Measurements from ENCODE around the gene GLB1L2. TPM values are rescaled to one million over a fixed set of nuclear protein-coding genes. Genes with fewer than 3 reads are reported as not detected.

Gene GLB1L2
- total RNA-seq, 1 donor = not detected

DNA sequence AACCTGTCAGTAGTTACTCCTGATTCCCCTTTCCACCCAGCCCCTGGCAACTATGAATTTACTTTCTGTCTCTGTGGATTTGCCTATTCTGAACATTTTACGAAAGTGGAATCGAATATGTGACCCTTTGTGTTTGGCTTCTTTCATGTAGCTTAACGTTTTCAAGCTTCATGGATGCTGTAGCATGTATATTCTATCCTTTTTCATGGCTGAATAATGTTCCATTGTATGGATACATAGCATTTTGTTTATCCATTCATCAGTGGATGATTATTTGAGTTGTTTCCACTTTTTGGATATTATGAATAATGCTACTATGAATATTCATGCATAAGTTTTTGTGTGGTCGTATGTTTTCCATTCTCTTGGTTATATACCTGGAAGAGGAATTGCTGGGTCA lies 9.2 kb upstream of the GLB1L2 start:
- no peak overlapping the region for H3K4me3 ChIP-seq (ENCODE audit: low read depth, low read length)
- TF ChIP-seq, protein P1, sequence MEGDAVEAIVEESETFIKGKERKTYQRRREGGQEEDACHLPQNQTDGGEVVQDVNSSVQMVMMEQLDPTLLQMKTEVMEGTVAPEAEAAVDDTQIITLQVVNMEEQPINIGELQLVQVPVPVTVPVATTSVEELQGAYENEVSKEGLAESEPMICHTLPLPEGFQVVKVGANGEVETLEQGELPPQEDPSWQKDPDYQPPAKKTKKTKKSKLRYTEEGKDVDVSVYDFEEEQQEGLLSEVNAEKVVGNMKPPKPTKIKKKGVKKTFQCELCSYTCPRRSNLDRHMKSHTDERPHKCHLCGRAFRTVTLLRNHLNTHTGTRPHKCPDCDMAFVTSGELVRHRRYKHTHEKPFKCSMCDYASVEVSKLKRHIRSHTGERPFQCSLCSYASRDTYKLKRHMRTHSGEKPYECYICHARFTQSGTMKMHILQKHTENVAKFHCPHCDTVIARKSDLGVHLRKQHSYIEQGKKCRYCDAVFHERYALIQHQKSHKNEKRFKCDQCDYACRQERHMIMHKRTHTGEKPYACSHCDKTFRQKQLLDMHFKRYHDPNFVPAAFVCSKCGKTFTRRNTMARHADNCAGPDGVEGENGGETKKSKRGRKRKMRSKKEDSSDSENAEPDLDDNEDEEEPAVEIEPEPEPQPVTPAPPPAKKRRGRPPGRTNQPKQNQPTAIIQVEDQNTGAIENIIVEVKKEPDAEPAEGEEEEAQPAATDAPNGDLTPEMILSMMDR (IDR thresholded peaks at IDR 0.05; ENCODE audit: insufficient read depth, low read length) = no peak
- DNase-seq (ENCODE audit: low read depth) = no peak

DNA sequence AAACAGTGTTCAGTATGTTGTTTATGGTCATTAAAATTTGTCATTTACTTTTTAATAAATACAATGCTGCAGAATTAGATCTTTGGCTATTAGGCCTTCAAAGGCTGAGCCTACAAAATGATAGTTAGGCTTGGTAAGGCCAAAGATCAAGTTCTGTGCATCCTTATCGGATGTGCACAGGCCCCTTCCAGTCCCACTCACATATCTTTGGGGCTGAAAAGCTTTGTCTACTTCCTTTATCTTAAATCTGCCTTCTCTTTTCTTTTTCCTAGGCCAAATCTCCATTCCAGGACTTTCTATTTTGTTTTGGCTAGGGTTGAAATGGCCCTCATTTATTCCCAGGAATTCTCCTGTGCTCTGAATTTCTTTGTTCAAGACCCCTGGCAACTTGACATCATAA lies 3.4 kb upstream of the GLB1L2 start:
- H3K4me3 ChIP-seq (ENCODE audit: low read depth, low read length) = no peak overlapping the region
- TF ChIP-seq, protein P1 (IDR thresholded peaks at IDR 0.05; ENCODE audit: insufficient read depth, low read length) = no peak
- DNase-seq (ENCODE audit: low read depth) = no peak

DNA sequence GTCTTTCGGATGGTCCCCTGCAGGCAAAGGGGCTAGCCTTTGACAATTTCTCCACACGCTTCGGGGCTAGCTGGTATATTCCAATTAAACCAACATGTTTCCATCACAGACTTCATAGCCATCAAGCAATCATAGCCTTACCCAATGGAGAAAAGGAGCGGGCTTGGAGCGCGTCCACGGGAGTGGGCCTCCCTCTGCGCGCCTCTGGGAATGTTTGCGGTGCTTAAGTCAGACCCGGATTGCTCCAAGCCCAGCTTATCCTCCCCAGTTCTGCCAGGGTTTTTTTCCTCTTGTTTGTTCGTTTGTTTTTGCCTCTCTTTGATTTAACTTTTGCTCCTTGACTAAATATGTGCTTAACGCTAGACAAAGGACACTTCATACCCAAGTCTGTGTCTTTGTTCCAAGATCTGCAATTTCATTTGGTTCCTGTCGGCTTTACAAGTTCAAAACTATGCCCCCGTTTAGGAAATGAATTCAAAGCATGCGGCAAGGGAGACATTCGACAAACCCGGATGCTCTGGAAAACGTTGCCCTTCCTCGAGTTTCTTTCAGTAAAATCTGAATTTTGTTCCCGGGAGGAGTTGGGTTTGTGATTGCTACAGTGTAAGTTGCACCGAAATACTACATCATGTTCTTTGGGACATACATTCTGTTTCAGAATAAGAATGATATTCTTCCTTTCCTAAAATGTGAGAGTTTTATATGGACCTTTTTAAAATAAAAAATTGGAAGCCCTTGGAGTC lies 1.0 kb upstream of the GLB1L2 start:
- DNase-seq (ENCODE audit: low read depth) = no peak
- no peak overlapping the region for H3K4me3 ChIP-seq (ENCODE audit: low read depth, low read length)
- TF ChIP-seq, protein P1 (IDR thresholded peaks at IDR 0.05; ENCODE audit: insufficient read depth, low read length) = no peak

DNA sequence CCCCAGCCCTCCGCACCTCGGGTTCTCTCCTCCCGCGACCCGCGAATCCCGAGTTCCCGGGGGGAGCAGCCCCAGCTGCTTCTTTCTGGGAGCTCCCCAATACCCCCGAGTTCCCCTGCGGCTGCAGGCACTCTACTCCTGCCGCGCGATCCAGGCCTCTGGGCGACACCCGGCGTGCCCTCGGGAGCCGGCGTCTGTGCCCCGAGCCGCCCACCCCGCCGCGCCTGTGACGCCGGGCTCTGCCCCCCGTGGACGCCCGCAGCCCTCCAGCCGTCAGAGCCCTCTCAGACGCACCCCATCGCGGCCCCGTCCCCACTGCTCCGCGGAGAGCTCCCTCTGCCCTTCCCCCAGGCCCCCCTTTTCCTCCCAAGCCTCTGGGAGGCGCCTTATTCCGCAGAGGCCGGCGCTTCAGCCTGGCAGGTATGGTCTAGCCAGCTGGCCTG lies 422 bp downstream of the GLB1L2 start:
- peak overlapping the region; percentile 42 for H3K4me3 ChIP-seq (ENCODE audit: low read depth, low read length)
- DNase-seq (ENCODE audit: low read depth) = no peak
- TF ChIP-seq, protein P1 (IDR thresholded peaks at IDR 0.05; ENCODE audit: insufficient read depth, low read length) = no peak

DNA sequence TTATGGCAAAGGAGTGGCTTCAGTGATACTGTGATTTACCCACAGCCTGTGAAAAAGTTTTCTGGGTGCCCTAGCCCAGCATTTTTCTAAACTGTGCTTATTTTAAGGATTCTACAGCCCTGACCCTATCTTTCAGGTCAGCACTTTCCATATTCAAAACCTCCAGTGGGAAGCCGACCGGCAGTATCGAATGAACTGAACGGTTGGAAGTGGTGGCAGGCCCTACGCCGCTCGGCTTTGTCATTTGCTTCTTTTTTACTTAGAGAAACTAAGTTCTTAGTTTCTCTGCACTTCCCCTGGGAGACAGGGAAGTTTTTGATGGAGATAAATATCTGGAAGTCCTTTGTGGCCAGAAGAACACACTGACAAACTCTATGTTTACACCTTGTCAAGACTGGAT lies 994 bp downstream of the GLB1L2 start:
- no peak for DNase-seq (ENCODE audit: low read depth)
- no peak overlapping the region for H3K4me3 ChIP-seq (ENCODE audit: low read depth, low read length)
- TF ChIP-seq, protein P1 (IDR thresholded peaks at IDR 0.05; ENCODE audit: insufficient read depth, low read length) = no peak

DNA sequence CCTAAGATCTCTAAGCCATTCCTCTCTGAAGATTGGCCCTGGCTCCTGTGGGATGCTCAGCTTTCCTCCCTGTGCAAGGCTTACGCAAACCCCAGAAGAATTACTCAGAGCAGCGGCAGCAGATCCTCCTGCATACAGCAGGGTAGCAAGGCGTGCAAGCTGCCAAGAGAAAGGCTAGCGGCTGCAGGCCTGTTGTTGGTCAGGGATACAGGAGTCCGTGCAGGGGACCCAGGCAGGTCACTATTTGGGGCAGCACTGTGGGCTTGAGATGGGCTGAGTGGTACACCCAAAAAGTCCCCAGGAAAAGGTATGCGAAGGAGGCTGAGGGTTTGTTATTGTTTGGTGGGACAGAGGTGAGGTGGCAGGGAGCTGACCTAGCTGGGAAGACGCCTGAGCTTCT lies 1.5 kb downstream of the GLB1L2 start:
- TF ChIP-seq, protein P1 (IDR thresholded peaks at IDR 0.05; ENCODE audit: insufficient read depth, low read length) = no peak
- DNase-seq (ENCODE audit: low read depth) = no peak
- no peak overlapping the region for H3K4me3 ChIP-seq (ENCODE audit: low read depth, low read length)

DNA sequence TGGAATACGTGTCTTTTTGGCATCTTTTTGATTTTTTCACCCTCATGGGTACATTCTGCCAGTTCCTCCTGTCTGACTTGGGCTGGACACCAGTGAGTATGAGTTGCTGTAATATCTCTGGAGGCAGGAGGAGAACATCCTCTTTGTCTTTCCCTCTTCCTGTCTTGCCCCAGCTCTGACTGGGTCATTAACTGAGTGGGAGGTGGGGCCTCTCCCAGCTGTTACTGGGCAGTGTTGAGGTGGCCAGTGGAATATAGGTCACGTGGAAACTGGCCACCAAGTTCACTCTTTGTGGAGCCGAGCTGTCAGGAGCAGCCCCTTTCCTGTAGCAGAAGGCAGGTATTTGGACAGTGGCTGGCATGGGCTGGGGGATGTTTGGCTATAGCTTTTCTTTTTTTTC lies 2.2 kb downstream of the GLB1L2 start:
- DNase-seq (ENCODE audit: low read depth) = no peak
- H3K4me3 ChIP-seq (ENCODE audit: low read depth, low read length) = no peak overlapping the region
- TF ChIP-seq, protein P1 (IDR thresholded peaks at IDR 0.05; ENCODE audit: insufficient read depth, low read length) = no peak
